Non-pigmented ciliary epithelial cell (primary cell): ENCODE measurements around the gene ZNF722.
"Not testable (repeated sequence)": the region's sequence is repeated elsewhere in the genome, so short reads cannot be mapped to it uniquely, and the experiment has no call there.

Experiments
- DNase-seq: peaks from one replicate; pipeline ENCODE4 v3.0.0-alpha.2; 2010; ENCODE audit warnings: low read depth

The ZNF722 gene

GRCh38 chr7:63998549-63998948 lies at the start of gene ZNF722:
Gene ZNF722 (plus strand): TSS chr7:63998849. CDS start chr7:63998962, 113 bp downstream.
- DNase-seq, result no peak

GRCh38 chr7:63953181-63953580 lies 45.5 kb upstream of the ZNF722 start:
- DNase-seq, result no peak

GRCh38 chr7:63968629-63969028 lies 30.0 kb upstream of the ZNF722 start:
- DNase-seq, result no peak

- DNase-seq, result not testable (repeated sequence)
Observed at GRCh38 chr7:64015496-64015895, 16.8 kb downstream of the ZNF722 start.

- DNase-seq, result no peak
Observed at GRCh38 chr7:64035388-64035787, 36.7 kb downstream of the ZNF722 start.

- DNase-seq, result no peak
Observed at GRCh38 chr7:64037095-64037494, 38.4 kb downstream of the ZNF722 start.

- no peak for DNase-seq
Observed at GRCh38 chr7:64045301-64046040, 46.8 kb downstream of the ZNF722 start, which contains the start of gene ZNF727. Gene ZNF727 (plus strand): TSS chr7:64045434. CDS start chr7:64045622, 188 bp downstream.

GRCh38 chr7:64046041-64046389 lies 47.4 kb downstream of the ZNF722 start:
- DNase-seq, result no peak
